Activated effector memory CD4-positive, alpha-beta T cell treated with anti-CD3 and anti-CD28 coated beads, Interleukin-2, amount 50 U/mL, for 16 hours (primary cell): ENCODE measurements around the gene XYLB.

Source experiments
- DNase-seq: peaks from one replicate; pipeline ENCODE4 v3.0.0-alpha.2; 2020

XYLB gene

DNA sequence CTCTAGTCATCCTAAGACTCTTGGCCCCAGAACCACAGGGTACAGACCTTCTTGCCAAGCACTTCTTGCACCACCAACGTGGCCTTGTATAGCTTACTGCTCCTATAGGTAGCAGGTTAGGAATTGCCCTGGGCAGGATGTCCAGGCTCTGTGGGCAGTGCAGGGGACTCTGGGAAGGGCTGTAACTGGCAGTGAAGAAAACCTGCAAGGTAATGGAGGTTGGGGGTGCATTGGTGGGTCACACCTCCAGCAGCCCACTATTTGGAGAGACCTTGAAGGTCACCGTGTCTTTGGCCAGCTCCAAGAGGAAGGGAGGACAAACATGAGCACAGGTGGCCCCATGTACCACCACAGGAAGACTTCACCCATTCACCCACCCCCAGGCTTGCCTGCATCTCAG, 21.3 kb upstream of the XYLB start:
- no peak for DNase-seq

DNA sequence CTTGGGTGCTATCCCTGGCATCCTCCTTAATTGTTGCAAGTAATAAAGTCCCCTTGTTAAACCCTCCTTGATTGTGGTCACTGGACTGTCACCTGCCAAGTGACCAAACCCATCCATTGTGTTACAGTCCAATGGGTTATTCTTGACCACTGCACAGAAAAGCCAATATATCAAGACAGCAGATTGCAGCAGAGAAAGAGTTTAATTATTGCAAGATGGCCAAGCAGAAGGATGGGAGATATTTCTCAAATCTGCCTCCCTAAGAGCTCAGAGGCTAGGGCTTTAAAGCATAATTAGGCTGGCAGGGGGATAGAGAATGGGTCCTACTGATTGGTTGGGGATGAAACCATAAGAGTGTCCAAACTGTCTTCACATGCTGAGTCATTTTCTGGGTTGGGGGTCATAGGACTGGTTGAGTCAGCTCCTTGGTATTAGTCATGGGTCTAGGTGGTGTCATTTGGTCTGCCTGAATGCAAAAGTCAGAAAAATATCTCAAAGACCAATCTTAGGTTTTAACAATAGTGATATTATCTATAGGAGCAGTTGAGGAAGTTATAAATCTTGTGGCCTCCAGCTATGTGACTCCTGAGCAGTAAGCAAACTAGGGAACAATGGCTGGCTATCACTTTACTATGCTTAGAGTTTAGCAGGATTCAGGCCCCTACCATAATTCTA, 19.1 kb upstream of the XYLB start:
- no peak for DNase-seq

DNA sequence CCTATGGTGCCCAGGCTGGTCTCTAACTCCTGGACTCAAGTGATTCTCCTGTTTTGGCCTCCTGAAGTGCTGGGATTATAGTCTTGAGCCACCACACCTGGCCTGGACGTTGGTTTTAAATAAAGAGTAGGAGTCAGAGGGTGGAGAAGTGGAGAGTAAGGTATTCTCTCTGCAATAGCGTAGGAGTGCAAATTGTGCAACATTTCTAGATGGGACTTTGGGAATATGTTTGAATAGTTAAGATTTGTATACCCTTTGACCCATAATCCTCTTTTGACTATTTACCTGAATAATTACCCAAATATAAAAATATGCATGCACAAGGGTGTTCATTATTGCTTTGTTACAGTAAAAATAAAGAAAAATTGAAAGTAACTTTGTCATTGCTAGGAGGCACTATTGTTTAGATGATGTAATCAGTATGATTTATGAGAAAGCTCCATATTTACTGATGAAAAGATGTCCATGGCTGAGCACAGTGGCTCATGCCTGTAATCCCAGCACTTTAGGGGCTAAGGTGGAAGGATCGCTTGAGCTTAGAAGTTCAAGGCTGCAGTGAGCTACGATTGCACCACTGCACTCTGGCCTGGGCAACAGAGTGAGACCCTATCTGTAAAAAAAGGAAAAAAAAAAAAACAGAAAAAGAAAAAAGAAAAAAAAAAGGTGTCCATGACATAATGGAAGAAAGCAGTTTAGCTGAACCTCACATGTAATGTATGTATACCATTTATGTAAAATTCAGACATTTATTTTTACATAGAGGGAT, 15.1 kb upstream of the XYLB start:
- no peak for DNase-seq

DNA sequence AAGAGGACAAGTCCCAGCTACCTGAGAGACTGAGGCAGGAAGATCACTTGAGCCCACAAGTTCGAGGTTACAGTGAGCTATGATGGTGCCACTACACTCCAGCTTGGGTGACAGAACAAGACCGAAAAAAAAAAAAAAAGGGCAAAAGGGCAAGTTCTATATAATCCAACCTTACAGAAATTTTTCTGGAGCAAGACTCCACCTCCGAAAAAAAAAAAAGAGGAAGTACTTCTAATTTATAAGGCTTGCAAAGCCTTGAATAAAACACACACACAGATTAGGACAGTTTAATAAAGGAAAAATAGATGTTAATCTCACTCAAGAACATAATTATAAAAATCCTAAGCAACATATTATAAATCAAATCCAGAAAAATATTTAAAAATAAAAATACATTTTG, 14.4 kb upstream of the XYLB start:
- DNase-seq, result no peak

DNA sequence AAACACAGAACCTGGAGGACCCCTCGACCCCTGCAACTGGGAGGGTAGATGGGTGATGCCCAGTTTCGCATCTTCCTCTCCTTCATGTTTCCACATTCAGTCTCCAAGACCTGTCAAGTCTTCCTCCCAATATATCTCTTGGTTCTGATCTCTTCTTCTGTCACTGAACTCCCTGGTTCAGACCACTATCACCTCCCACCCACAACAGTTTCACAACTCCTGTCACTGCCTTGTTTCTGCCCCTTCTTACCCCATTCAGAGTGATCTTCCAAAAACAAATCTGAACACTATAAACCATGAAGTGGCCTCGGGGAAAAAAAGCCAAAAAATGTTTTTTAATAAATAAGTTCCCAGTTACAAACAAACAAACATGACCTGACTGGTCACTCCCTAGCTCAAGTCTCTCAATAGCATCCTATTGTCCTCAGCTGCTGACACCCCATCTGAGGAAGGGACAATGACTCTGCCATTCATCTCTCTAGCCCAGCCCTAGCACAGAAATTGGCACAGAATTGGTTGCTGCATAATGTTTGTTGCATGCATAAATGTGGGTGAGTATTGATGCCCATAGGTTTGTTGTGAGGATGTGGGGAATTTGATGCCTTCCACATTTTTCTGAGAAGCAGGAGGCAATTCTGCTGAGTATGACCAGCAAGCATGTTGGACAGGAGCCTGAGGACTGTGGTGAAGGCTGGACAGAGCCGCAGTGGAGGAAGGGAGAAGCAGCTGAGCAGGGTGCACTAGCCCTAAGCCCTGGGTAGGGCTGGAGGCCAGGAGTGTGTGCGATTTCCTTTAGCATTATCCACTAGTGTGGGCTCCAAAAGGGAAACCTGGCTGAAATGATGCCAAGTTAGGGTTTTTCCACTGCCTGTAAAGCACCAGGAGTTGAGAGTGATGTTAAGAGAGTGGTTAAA, 12.2 kb upstream of the XYLB start:
- DNase-seq, result no peak

DNA sequence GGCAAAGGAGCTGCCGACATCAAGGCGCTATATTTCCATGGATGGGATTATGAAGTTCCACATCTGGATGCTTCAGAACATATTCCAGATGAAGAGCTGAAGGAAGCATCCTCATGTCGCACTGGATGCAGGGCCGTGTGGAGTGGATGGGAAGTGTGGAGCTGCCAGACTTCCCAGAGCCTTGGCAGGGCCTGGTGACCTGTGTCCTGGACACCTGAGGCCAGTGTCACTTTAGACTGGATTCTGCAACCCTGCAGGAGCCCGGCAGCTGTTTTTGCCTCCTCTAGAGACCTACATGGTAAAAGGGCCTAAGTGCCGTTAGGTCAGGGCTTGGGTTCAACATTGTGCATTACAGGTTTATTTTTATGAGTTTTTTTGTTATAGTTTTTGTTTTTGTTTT, 11.3 kb upstream of the XYLB start:
- no peak for DNase-seq

DNA sequence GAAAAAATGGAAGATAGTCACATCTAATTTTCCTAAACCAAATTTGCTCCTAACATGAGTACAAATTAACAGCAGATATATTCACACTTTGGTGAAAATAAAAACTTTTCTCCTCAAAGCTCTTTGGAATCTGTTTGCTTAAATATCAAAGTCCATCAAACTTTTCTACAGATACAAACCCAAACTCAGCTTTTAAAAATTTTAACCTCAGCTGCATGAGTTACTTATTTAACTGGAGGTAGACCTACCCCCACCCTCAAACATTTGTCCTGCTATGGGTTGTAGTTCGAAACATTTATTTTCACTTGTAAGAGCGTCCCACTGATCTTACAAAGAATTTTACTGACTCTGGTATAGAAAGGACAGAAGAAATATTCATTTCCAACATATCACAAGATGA, 8.9 kb upstream of the XYLB start:
- DNase-seq, result no peak

DNA sequence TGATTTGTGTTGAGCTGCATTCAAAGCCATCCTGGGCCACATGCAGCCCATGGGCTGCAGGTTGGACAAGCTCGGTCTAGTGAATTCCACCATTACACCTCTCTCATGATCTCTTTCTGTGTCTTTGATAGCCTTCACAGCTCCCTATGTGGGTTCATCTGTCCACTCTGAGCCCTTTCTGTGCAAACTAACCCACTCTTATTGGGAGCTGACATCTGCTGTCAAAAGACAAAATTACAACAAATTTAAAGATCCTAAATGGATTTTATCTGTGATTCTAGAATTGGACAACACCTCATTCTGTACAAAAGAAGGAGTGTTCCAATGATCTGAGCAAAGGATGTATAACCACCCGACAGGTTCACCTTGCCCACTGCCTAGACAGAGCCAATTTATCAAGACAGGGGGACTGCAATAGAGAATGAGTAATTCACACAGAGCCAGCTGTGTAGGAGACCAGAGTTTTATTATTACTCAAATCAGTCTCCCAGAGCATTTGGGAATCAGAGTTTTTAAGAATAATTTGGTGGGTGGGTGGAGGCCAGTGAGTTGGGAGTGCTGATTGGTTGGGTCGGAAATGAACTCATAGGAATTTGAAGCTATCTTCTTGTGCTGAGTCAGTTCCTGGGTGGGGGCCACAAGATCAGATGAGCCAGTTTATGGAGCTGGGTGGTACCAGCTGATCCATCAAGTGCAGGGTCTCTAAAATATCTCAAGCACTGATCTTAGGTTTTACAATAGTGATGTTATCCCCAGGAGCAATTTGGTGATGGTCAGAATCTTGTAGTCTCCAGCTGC, 2.6 kb upstream of the XYLB start:
- DNase-seq, result no peak

DNA sequence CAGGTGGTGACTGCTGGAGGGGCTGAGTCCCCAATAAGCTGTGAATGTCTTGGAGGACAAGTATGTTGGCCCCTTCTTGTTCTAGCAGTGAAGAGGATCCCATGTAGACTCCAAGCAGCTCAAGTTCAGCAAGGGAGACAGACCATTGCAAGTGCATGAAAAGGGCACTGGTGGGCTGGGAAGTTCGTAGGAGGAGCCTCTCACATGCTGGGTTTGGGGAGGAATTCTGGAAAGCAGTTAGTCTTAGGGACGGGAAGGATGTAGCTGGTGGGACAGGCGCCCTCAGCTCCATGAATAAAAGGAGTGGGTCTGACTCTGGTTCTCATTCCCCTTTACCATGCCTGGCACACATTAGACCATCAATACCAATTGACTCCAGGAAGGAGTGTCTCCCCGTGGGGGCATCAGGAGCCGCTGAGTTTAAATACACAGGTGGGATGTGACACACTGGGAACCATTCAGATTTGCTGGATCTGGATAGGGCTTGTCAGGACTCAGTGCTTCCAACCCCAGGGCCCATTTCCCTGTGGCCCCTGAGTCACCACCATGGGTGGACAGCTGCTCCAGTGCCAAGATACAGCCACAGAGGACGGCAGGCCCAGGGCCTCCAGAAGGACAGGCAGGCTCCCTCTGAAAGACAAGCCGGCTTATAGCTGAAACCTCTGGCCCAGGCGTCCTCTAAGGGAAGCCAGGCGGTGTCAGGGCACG, 552 bp upstream of the XYLB start:
- DNase-seq, result no peak

DNA sequence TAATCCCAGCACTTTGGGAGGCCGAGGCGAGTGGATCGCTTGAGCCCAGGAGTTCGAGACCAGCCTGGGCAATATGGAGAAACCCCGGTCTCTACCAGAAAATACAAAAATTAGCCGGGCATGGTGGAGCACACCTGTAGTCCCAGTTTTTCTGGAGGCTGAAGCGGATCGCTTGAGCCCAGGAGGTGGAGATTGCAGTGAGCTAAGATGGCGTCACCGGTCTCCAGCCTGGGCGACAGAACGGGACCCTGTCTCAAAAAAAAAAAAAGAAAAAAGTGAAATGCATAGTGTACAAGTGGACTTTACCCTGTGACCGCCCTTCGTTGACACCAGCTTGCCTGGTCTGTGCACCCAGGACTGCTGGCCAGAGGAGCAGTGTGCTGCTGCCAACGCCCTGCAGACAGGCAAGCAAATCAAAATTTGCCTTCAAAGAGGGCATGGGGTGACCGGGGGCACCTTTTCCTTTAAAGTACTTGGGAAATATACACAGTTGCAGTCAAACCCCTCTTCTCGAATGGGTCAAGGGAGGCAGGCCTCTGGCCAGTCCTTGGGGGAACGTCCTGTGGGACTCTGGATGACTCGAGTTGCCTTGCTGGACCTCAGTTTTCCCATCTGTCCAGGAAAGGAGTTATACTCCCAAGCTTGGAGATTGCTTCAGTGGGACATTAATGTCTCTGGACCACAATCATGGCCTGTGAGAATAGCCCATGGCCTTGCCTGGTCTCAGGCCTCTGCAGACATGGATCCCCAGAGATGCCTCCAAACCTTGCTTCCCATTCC, 1.0 kb downstream of the XYLB start:
- no peak for DNase-seq

DNA sequence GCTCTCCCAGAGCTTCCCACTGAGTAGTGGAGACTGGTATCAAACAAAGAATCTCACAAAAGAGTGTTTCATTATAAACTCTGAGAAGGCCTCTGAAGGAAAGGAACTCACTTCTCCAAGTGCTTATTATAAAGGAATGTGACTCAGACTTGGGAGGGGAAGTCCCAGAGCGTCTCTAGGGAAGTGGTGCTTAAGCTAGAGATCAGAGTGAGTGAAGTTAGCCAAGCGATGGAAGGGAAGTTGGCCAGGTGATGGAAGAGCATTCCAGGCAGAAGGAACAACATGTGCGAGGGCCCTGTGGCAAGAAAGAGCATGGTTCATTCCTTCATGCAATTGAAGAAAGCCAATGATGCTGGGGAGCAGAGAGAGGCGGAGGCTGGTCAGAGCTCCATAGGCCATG, 2.3 kb downstream of the XYLB start:
- DNase-seq, result no peak

DNA sequence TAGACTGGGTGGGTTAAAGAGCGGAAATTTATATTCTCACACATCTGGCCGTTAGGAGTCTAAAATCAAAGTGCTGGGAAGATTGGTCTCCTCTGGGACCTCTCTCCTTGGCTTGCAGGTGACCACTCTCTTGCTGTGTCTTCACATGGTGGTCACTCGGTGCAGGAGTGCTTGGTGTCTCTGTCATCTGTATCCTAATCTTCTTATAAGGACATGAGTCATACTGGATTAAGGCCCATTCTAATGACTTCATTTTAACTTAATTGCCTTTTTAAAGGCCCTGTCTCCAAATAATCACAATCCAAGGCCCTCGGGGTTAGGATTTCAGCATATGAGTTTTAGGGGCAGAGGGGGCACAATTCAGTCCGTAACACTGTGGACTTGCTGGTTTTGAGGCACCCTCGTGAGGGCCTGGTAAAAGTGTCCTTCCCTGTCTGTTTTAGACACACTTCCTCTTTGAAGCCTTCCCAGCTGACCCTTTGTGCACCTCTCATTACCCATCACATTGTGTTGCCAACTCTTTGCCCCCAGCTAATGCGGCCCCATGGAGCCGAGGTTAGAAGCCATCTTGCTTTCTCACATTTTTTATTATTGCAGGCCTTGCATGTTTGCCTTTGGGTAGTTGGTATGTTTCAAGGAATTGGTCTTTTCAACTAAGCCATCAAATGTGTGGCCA, 3.2 kb downstream of the XYLB start:
- DNase-seq, result no peak

DNA sequence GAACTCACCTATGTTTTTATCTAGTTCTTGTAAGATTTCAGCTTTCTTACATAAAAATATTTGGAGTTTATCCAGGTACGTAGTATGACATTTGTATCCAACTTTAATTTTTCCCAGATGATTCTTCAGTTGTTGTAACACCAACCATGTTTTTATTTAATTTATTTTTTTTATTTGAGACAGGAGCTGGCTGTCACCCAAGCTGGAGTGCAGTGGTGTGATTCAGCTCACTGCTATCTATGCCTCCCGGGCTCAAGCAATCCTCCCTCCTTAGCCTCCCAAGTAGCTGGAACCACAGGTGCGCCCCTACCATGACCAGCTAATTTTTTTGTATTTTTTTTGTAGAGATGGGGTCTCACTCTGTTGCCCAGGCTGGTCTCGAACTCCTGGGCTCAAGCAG, 6.6 kb downstream of the XYLB start:
- DNase-seq, result no peak

DNA sequence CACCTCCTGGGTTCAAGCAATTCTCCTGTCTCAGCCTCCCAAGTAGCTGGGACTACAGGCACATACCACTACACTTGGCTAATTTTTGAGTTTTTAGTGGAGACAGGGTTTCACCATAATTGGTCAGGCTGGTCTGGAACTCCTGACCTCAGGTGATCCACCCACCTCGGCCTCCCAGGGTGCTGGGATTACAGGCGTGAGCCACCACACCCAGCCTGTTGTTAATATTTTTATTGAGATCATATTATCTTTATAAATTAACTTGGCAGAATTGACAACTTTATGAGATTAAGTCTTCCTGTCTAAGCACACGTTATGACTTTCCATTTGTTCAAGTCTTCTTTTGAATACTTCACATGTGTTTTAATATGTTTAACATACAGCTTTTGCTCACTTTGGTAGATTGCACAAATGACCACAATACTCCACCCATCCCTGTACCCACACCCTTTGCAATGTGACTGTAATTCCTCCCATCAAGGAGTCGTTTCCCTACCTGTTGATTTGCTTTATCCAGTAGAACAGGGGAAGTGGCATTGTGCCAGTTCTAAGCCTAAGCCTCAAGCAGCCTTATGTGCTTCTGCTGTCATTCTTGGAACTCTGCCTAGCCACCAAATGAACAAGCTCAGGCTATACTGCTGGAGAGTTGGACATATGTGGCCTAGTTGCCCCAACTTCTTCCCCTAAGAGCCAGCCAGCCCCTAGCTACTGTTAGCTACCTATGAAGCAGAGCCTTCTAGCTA, 8.2 kb downstream of the XYLB start:
- DNase-seq, result no peak

DNA sequence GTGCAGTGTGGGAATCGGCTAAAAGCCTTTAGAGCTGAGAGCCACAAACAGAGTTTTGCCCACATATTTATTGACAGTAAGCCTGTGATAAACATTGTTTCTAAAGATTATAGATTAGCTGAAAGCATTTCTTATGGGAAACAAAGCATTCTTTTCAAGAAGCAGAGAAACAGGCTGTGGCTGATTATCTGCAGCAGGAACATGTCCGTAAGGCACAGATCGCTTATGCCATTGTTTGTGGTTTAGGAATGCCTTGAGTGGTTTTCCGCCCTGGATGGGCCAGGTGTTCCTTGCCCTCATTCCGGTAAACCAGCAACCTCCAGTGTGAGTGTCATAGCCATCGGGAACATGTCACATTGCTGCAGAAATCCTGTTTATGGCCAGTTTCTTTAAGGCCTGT, 12.5 kb downstream of the XYLB start:
- no peak for DNase-seq

DNA sequence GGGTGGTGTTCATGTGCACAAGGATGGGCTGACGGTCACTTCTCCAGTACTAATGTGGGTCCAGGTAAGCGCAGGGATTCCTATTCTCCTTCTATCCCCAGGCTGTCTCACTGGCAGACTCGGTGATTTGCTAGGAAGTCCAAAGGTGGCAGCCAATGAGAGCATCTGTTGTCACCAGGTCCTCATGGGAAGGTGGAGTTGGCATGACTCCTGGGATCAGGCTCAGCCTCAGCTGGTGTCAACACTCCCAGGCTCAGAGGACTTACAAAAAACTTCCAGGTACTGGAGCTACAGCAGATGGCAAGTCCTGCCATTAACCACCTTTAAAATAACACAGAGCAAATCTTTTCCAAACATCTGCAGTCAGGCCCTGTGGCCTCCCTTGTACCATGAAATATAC, 13.8 kb downstream of the XYLB start:
- no peak for DNase-seq

DNA sequence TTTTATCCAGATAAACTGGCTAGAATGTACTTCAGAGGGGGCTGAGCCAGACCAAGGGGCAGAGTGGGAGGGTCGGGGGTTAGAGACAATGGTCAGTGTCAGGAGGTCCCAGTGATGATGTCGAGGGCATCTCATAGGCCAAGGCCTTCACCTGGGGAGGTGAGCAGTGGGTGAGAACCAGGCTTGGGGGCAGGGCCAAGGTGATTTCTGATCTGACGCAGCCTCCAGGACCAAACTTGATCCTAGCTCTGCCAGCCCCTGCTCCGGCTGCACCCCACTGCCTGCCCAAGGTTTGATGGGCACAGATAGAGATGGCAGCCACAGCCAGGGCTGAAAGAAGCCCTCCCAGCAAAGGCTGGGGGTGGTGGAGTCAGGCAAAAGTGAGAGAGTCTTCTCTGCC, 14.9 kb downstream of the XYLB start:
- DNase-seq, result no peak

DNA sequence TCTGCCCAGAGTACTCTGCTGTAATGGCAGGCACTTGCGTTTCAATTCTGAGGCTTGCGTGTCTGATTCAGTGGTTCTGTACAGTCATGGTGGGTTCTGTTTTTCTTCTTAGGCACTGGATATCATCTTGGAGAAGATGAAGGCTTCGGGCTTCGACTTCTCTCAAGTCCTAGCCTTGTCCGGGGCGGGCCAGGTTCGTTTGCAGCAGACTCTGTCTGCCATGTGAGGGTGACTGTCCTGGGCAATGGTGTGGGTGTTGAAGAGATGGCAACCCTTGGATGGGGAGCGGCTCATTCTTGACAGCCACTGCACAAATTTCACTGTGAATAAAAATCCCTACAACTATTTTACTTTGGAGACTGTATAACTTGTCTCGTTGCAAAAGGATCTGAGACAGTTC, 16.2 kb downstream of the XYLB start:
- no peak for DNase-seq

DNA sequence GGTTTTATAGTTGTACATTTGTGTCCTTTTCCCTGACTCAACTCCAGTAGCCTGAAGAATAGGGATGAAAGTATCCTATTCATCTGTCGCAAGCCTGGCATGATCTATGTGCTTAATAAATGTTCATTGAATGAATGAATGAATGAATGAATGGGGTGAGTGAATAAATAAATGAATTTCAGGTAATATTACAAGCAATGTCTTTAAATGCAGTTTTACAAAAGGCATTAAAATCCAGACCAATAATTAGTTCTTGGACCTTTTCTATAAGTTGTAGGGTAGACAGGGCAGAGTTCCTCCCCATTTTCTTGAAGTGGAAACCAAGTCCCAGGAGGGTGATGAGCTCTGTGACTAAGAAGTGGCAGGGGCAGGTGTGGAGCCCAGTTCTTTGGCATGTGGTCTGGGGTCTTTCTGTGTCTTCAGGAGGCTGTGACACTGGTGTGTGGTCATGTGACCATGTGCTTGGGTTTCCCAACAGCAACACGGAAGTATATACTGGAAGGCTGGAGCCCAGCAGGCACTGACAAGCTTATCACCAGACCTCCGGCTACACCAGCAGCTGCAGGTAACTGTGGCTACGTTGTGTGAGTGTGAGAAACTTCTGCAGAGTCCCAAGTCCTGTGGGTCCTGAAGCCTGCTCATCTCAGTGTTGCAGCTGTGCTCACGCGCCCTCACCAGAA, 18.3 kb downstream of the XYLB start:
- no peak for DNase-seq
